HG02642 (cell line): ENCODE results near the gene SLC2A4RG.

Source experiments
- ATAC-seq: cut with Tn5 transposase; IDR thresholded peaks from one replicate; pipeline ENCODE4 v1.9.1; 2021; ENCODE audit warnings: mild to moderate bottlenecking; ENCODE audit not compliant: unreplicated experiment, poor library complexity

Gene SLC2A4RG

DNA sequence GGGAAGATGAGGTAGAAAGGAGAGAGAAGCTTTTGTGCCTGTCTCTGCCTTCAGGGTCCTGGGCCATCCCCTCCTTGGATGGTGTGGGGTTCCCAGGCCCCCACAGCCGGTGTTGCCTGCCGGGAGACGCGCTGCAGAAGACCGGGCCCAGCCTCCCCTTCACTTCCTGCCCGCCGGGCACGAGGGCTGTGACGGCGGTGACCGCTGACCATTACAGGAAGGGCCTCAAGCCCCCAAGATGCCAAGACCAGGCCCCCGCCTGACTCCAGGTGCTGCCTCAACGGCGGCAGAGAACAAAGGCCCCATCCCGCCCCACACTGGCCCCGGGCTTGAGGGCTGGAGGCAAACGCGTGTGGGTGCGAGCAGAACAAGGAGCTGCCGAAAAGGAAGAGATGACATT is 53.3 kb downstream of the SLC2A4RG start:
- ATAC-seq, result no peak
